ENCODE measurements around the gene MYBPHL.

MYBPHL gene

DNA sequence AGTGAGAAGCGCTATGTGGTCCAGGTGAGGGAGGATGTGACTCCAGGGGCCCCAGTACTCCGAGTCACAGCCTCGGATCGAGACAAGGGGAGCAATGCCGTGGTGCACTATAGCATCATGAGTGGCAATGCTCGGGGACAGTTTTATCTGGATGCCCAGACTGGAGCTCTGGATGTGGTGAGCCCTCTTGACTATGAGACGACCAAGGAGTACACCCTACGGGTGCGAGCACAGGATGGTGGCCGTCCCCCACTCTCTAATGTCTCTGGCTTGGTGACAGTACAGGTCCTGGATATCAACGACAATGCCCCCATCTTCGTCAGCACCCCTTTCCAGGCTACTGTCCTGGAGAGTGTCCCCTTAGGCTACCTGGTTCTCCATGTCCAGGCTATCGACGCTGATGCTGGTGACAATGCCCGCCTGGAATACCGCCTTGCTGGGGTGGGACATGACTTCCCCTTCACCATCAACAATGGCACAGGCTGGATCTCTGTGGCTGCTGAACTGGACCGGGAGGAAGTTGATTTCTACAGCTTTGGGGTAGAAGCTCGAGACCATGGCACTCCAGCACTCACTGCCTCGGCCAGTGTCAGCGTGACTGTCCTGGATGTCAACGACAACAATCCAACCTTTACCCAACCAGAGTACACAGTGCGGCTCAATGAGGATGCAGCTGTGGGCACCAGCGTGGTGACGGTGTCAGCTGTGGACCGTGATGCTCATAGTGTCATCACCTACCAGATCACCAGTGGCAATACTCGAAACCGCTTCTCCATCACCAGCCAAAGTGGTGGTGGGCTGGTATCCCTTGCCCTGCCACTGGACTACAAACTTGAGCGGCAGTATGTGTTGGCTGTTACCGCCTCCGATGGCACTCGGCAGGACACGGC is 55.3 kb downstream of the MYBPHL start:
- DNase-seq (ENCODE audit: low read depth in 2 of 2) = no peak

DNA sequence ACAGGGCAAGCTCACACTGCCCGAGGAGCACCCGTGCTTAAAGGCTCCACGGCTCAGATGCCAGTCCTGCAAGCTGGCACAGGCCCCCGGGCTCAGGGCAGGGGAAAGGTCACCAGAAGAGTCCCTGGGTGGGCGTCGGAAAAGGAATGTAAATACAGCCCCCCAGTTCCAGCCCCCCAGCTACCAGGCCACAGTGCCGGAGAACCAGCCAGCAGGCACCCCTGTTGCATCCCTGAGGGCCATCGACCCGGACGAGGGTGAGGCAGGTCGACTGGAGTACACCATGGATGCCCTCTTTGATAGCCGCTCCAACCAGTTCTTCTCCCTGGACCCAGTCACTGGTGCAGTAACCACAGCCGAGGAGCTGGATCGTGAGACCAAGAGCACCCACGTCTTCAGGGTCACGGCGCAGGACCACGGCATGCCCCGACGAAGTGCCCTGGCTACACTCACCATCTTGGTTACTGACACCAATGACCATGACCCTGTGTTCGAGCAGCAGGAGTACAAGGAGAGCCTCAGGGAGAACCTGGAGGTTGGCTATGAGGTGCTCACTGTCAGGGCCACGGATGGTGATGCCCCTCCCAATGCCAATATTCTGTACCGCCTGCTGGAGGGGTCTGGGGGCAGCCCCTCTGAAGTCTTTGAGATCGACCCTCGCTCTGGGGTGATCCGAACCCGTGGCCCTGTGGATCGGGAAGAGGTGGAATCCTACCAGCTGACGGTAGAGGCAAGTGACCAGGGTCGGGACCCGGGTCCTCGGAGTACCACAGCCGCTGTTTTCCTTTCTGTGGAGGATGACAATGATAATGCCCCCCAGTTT is 56.1 kb downstream of the MYBPHL start:
- DNase-seq (ENCODE audit: low read depth in 2 of 2) = no peak

DNA sequence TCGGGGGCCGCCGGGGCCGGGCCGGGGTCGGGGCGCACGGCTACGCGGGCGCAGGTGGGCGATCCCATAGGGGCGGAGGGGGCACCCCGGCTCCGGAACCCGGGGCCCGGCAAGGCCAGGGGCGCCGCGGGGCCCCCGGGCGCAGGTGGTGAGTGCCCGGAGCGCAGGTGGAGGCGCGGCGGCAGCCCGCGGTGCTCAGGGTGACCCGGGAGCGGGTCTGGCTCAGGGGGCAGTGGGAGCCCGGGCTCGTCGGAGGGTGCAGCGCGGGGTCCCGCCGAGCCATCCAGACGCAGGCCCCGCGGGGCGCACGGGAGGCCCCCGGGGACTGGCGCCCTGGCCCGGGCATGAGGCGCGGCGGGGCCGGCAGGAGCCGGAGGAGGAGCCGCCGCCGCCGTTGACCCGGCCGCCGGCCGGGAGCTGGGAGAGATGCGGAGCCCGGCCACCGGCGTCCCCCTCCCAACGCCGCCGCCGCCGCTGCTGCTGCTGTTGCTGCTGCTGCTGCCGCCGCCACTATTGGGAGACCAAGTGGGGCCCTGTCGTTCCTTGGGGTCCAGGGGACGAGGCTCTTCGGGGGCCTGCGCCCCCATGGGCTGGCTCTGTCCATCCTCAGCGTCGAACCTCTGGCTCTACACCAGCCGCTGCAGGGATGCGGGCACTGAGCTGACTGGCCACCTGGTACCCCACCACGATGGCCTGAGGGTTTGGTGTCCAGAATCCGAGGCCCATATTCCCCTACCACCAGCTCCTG is 57.0 kb downstream of the MYBPHL start:
- no peak for DNase-seq (ENCODE audit: low read depth in 2 of 2)

DNA sequence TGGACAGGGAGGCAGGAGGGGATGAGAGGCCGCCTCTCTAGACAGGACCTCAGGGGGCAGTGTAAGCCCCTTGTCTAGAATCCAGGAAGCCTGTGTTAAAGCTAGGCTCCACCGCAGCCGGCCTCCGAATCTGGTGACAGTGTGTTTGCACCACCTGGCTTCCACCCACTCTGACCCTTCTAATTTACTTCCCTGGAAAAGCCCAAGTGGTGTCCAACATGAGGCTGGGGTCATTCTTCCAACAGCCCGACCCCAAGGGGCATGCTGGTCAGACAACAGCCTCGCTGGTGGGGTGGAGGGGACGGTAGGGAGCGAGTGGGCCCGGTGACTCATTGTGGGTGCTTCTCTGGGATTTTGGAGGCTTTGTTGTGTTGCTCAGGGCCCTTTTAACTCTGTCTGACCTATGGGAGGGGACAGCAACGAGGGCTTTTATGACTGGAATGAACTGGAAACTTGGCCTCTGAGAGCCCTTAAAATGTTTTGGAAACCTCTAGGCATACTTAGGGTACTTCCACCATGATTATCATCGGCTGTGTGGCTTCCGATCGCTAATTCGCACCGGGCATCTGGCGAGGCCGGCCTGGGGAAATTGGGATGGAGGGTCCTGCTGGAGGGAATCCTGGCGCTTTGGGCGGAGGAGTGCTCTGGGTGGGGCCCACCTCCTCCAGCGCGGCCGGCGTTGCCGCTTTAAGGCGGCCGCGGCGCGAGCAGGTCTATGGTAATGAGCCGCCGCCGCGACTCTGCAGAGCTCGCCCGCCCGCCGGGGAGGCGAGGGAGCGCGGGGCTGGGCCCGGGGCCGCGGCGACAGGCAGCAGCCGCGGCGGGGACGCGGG is 57.8 kb downstream of the MYBPHL start, which contains the start of gene CELSR2:
Gene CELSR2 (plus strand): TSS at position 743 of the 833 bp plus-strand sequence. CDS start 541 bp downstream, outside the sequence.
- no peak for DNase-seq (ENCODE audit: low read depth in 2 of 2)

DNA sequence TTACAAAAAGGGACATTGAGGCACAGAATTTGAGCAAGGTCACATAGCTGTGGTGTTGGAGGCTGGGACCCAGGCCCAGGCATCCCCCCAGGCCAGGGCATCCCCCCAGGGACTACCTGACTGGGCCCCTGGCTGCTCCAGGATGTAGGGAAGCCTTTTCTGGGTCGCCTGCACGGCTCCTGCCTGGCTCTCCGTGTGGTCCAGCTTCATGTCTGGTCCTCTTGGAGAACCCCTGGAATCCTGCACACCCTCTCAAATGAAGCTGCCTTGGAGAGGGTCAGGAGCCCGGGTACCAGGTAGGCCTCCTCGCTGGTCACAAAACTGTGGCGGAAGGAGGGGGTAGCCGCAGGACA is 58.4 kb downstream of the MYBPHL start:
- no peak for DNase-seq (ENCODE audit: low read depth in 2 of 2)

DNA sequence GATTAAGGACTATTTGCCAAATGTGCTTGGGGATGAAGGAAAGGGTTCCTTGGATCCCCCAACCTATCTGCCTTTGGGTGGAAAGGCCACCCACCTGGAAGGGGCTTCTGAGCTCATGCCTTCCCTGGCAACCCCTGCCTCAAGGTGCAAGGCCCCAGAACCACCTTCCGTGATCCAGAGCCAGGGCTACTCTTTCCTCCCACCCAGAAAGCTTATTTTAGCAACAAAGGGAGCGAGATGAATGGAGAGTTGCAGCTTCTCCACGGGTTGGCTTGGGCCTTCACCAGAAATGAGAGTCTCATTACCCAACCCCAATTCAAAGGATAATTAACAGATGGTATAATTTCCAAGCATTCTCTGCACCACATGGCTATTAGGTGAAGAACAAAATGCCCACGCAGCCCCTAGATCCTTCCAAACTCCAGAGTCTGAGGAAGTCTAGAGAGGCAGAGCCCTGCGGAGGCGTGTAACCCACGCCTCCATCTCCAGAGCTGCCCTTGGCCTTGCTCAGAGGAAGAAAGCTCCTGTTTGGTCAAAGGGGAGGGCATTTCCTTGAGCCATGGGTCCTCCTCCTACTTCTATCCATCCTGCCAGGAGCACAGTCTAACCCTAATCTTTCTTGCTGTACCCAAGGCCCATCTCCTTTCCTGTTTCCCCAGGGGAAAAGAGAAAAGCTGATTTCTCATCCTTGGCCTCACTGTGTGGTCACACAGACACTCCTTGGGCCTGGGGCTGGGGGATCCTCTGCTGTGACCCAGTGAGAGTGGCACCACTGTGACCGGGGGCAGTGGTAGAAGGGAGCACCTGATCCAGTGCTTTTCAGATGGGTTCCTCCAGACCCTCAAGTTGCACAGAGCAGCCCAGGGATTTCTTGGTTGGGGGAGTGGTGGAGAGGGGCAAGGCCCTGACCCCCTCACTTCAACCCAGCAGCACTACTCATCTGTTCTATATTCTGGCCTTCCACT is 59.1 kb downstream of the MYBPHL start:
- no peak for DNase-seq (ENCODE audit: low read depth in 2 of 2)

DNA sequence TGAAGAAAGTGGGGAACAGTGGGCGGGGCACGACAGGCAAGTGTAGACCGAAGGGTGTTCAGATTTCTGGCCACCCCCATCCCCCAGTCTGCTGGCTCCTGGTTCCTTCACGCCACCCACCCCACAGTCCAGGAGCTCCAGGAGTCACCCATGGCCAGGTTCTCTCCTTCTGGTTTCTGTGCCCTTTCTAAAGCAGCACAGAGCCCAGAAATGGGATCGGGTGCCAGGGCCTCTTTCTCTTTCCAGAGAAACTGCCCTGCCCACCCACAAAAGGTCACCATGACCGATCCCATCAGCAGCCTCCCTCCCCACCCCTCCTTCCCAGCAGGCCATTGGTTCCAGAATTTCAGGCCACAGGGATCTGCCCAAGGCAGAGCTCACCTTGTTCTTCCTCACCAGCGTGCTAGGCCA is 60.7 kb downstream of the MYBPHL start:
- DNase-seq (ENCODE audit: low read depth in 2 of 2) = no peak

DNA sequence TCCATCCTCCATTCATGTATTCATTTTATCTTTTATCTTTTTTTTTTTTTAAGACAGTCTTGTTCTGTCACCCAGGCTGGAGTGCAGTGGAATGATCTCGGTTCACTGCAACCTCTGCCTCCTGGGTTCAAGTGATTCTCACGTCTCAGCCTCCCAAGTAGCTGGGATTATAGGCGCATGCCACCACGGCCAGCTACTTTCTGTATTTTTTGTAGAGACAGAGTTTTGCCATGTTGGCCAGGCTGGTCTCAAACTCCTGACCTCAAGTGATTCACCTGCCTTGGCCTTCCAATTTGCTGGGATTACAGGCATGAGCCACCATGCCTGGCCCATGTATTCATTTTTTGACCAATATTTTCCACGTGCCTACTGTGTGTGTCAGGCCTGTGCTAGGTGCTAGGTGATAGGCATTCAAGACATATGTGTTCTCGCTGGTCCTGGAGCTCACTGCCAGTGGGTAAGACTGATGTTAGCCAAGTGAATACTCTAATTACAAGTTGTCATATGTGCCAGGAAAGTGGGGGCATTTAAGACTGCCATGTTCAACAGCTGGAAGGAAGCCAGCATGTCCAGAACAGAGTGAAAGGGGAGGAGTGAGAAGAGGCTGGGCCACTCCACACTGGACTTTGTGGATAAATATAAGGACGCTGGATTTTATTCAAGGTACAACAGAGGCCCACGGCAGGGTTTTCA is 62.8 kb downstream of the MYBPHL start:
- no peak for DNase-seq (ENCODE audit: low read depth in 2 of 2)

DNA sequence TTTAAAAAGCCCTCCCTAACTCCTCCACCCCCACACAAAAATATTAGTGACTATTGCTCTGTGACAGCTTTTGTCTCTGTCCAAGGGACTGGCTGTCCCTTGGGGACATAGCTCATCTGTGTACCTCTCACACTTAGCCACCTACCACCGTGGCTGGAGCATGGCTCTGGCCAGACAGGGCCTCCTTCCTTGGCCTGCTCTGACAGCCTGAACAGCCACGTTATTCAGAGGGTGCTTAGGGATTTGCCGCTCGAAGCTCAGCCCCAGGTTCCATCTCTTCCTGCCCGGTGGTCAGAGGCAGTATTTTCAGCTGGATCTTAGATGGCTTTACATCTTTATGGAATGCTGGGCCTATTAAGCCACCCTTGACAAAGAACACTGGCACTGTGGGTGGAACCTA is 63.6 kb downstream of the MYBPHL start:
- DNase-seq (ENCODE audit: low read depth in 2 of 2) = no peak

DNA sequence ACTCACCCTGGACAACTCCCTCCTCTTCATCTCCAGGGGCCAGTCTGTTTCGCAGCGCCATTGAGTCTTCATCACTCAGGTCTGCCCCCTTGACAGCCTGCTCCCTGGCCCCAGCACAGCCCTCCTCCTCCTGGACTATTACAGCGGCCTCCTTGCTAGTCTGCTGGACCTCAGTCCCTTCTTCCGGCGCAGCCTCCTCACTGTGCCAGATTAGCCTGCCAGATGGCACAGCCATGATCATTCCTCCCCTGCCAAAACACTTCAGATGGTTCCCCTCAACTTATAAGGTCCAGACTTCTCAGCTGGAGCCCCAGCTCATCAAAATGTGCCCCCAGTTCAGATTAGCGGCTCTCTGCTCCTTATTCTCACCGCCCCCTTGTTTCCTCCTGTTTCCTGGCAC is 64.4 kb downstream of the MYBPHL start:
- DNase-seq (ENCODE audit: low read depth in 2 of 2) = no peak

All from fibroblast of skin of left biceps (primary cell).